PFSK-1 (cell line): ENCODE data around the gene AIG1.

Source experiments
- FOXP2 ChIP-seq: optimal IDR thresholded peaks from 2 replicates; pipeline ENCODE3; 2011; ENCODE audit warnings: borderline replicate concordance, control low read depth, inconsistent platforms; ENCODE audit not compliant: insufficient read depth; ENCODE audit errors: extremely low read length, extremely low read depth
- POLR2AphosphoS5 ChIP-seq: IDR thresholded peaks from 2 replicates; pipeline ENCODE4 v1.6.1; 2012; ENCODE audit warnings: low read depth, mild to moderate bottlenecking, control low read depth, low read length, moderate library complexity
- SIN3A ChIP-seq: IDR thresholded peaks from 2 replicates; pipeline ENCODE4 v1.6.1; 2012; ENCODE audit warnings: mild to moderate bottlenecking, low read length, moderate library complexity, borderline replicate concordance; ENCODE audit not compliant: insufficient read depth
- TAF1 ChIP-seq: IDR thresholded peaks from 2 replicates; pipeline ENCODE4 v1.6.1; 2012; ENCODE audit warnings: low read length, control low read depth, borderline replicate concordance; ENCODE audit not compliant: insufficient read depth
- TF ChIP-seq, protein P1 (sequence below), 2 experiments: IDR thresholded peaks; 2 replicates each; pipeline versions ENCODE4 v1.6.1 to v1.8.0; 2011 to 2012; ENCODE audit warnings: low read depth in 2 of 2, low read length in 2 of 2, control low read depth in 1 of 2, inconsistent platforms in 1 of 2, mild to moderate bottlenecking in 1 of 2, moderate library complexity in 1 of 2; ENCODE audit not compliant: insufficient read depth in 1 of 2

Gene AIG1

DNA sequence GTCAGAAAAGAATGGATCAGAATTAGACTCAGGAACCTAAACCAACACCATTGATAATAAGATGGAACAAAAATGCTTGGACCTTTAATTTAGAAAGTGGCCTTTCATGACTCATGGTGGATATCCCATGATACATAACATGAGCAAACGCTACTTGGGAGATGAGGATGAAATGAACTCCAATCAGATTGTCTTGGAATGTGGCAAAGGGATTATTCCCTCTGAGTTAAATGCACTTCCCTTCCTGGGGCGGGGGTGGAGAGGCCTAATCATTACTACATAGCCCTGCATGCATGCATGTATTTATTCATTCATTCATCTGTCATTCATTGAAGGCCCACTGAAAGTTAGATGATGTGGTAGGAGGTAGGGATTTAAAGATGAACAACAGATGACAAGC is 174.0 kb downstream of the AIG1 start:
- TF ChIP-seq SIN3A (no peak), TAF1 (no peak), FOXP2 (no peak), POLR2AphosphoS5 (no peak)
- TF ChIP-seq, protein P1, sequence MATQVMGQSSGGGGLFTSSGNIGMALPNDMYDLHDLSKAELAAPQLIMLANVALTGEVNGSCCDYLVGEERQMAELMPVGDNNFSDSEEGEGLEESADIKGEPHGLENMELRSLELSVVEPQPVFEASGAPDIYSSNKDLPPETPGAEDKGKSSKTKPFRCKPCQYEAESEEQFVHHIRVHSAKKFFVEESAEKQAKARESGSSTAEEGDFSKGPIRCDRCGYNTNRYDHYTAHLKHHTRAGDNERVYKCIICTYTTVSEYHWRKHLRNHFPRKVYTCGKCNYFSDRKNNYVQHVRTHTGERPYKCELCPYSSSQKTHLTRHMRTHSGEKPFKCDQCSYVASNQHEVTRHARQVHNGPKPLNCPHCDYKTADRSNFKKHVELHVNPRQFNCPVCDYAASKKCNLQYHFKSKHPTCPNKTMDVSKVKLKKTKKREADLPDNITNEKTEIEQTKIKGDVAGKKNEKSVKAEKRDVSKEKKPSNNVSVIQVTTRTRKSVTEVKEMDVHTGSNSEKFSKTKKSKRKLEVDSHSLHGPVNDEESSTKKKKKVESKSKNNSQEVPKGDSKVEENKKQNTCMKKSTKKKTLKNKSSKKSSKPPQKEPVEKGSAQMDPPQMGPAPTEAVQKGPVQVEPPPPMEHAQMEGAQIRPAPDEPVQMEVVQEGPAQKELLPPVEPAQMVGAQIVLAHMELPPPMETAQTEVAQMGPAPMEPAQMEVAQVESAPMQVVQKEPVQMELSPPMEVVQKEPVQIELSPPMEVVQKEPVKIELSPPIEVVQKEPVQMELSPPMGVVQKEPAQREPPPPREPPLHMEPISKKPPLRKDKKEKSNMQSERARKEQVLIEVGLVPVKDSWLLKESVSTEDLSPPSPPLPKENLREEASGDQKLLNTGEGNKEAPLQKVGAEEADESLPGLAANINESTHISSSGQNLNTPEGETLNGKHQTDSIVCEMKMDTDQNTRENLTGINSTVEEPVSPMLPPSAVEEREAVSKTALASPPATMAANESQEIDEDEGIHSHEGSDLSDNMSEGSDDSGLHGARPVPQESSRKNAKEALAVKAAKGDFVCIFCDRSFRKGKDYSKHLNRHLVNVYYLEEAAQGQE (IDR thresholded peaks at IDR 0.05; ENCODE audit: insufficient read depth in 1 of 2, low read depth in 2 of 2, low read length in 2 of 2), result no peak

DNA sequence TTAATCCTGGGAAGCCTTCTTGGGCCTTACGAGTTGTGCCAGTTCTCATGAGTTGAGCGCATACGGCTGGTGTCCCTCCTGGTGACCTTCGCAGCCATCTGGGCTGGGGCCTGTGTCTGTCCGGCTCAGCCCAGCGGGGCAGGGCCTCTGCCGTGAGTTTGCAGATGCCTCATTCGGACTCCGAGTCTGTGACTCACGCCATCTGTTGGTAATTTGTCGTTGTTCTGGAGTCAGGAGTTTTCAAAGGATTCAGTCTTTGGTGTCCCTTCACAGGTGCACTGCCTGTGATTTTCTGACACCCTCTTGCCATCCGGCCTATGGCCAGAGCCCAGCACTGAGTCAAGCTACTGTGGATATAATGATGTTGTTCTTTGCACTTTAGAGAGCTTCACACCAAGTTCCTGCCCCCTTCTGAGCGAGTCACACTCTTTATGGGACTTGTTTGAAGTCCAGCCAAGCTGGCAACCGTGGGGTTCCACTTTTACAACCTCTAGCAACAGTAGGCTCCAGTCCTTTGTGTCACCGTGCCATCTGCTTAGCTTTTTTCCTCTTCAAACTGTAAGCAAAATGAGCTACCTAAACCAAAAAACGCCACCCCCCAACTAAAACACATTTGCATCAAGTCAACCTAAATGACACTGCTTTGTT is 175.6 kb downstream of the AIG1 start:
- TF ChIP-seq FOXP2, result no peak
- no peak for TF ChIP-seq SIN3A
- no peak for TF ChIP-seq TAF1
- TF ChIP-seq, protein P1 (IDR thresholded peaks at IDR 0.05; ENCODE audit: insufficient read depth in 1 of 2, low read depth in 2 of 2, low read length in 2 of 2), result no peak
- no peak for TF ChIP-seq POLR2AphosphoS5

DNA sequence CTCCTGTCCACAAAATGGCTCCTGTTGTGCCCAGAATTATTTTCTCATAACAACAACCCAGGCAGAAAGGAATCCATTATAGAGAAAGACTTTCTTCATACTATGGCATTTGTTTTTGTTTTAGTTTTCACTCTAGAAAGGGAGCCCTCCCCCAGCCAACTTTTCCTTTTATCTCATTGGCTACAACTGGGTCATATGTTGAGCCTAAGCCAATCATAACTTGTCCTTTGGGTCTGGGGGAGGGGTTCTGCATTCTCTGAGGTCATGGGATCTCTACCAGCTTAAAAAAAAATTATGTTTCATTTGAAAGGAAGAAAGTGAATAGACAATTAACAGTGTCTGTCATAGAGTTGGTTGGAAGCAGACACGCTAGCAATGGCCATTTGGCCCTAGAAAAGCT is 177.6 kb downstream of the AIG1 start:
- TF ChIP-seq, protein P1 (IDR thresholded peaks at IDR 0.05; ENCODE audit: insufficient read depth in 1 of 2, low read depth in 2 of 2, low read length in 2 of 2), result no peak

DNA sequence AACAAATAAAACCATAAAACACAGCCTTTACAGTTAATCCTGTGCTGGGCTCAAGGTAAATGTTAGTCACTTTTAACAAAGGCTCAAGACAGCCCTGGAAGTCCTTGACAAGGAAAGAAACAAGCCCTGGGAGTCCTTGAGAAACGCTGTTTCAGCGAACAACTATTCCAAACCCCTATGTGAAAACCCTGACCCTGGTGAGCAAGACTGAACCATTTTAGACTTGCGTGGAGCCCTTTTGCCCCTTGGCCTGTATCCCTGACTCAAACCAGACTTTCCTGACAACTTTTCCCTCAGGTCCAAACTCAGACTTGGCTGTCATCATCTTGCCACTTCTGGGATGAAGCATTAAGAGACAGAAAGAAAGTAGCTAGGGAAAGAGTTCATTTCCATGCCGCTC is 180.4 kb downstream of the AIG1 start:
- TF ChIP-seq SIN3A (no peak), POLR2AphosphoS5 (no peak), TAF1 (no peak), FOXP2 (no peak)
- TF ChIP-seq, protein P1 (IDR thresholded peaks at IDR 0.05; ENCODE audit: insufficient read depth in 1 of 2, low read depth in 2 of 2, low read length in 2 of 2), result no peak

DNA sequence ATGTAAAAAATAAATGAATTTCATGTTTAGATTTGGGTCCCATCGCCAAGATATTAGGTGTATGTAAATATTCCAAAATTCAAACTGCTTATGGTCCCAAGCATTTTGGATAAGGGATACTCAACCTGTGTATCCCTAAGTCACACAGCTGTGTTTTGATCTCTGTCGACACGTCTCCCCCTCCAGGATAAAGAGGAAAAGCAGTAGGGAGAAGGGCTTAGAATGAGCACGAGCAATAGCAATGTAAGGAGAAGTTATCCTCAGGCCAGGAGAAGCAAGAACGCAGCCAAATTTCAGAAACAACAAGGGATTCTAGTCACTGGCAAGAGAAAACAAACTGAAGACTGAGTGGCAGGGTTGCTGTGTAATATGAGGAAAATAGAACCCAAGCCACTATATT is 181.2 kb downstream of the AIG1 start:
- TF ChIP-seq FOXP2, result no peak
- no peak for TF ChIP-seq TAF1
- no peak for TF ChIP-seq POLR2AphosphoS5
- TF ChIP-seq SIN3A, result no peak
- TF ChIP-seq, protein P1 (IDR thresholded peaks at IDR 0.05; ENCODE audit: insufficient read depth in 1 of 2, low read depth in 2 of 2, low read length in 2 of 2), result no peak
